Measurements from ENCODE around the gene EEFSEC. TPM values are rescaled to one million over a fixed set of nuclear protein-coding genes. Genes with fewer than 3 reads are reported as not detected.
"Not testable (repeated sequence)": the region's sequence is repeated elsewhere in the genome, so short reads cannot be mapped to it uniquely, and the experiment has no call there.

Gene EEFSEC
- total RNA-seq, 1 donor from 2014 or later = 22.0 TPM

GRCh38 chr3:128131897-128132646 is 21.2 kb upstream of the EEFSEC start:
- Mint-ChIP-seq H3K4me3 (ENCODE audit: low read depth) (no peak overlapping the region), H3K4me1 (ENCODE audit: low read depth) (no peaks in the 10 kb centered on the region), H3K27ac (no peak overlapping the region), H3K27me3 (ENCODE audit: low read depth) (peaks cover 24% of the 10 kb centered on the region), H3K36me3 (ENCODE audit: low read depth) (no peaks in the 10 kb centered on the region), H3K9me3 (no peaks in the 10 kb centered on the region)
- no peak for DNase-seq (ENCODE audit: low spot score)
- intact Hi-C loops (cut with micrococcal nuclease) = no loop called here

- H3K4me1 Mint-ChIP-seq (ENCODE audit: low read depth) = no peaks in the 10 kb centered on the region
- no peaks in the 10 kb centered on the region for H3K36me3 Mint-ChIP-seq (ENCODE audit: low read depth)
- DNase-seq (ENCODE audit: low spot score) = no peak
- peaks cover 35% of the 10 kb centered on the region for H3K27me3 Mint-ChIP-seq (ENCODE audit: low read depth)
- intact Hi-C loops (cut with micrococcal nuclease) = loop anchor here (1.0 kb wide), 1 partner anchor 38 kb away; no protein-coding TSS in a partner anchor
- no peak overlapping the region for H3K27ac Mint-ChIP-seq
- H3K9me3 Mint-ChIP-seq = no peaks in the 10 kb centered on the region
- no peak overlapping the region for H3K4me3 Mint-ChIP-seq (ENCODE audit: low read depth)
These were observed 19.9 kb upstream of the EEFSEC start for GRCh38 chr3:128133273-128133883.

GRCh38 chr3:128143496-128143895 is 9.8 kb upstream of the EEFSEC start:
- intact Hi-C loops (cut with micrococcal nuclease) = no loop called here
- Mint-ChIP-seq H3K9me3 (no peaks in the 10 kb centered on the region), H3K36me3 (ENCODE audit: low read depth) (no peaks in the 10 kb centered on the region), H3K4me3 (ENCODE audit: low read depth) (no peak overlapping the region), H3K27me3 (ENCODE audit: low read depth) (peaks cover 13% of the 10 kb centered on the region), H3K27ac (no peak overlapping the region), H3K4me1 (ENCODE audit: low read depth) (no peaks in the 10 kb centered on the region)
- no peak for DNase-seq (ENCODE audit: low spot score)

- peaks cover 3% of the 10 kb centered on the region for H3K27me3 Mint-ChIP-seq (ENCODE audit: low read depth)
- H3K36me3 Mint-ChIP-seq (ENCODE audit: low read depth) = no peaks in the 10 kb centered on the region
- H3K4me3 Mint-ChIP-seq (ENCODE audit: low read depth) = no peak overlapping the region
- DNase-seq (ENCODE audit: low spot score) = no peak
- no peaks in the 10 kb centered on the region for H3K4me1 Mint-ChIP-seq (ENCODE audit: low read depth)
- no peaks in the 10 kb centered on the region for H3K9me3 Mint-ChIP-seq
- no peak overlapping the region for H3K27ac Mint-ChIP-seq
- intact Hi-C loops (cut with micrococcal nuclease) = no loop called here
These were observed 8.6 kb upstream of the EEFSEC start for GRCh38 chr3:128144512-128145187.

- H3K27ac Mint-ChIP-seq = no peak overlapping the region
These were observed 8.0 kb upstream of the EEFSEC start for GRCh38 chr3:128145279-128145678.

GRCh38 chr3:128146201-128146600 is 7.1 kb upstream of the EEFSEC start:
- H3K9me3 Mint-ChIP-seq = no peaks in the 10 kb centered on the region
- no peaks in the 10 kb centered on the region for H3K36me3 Mint-ChIP-seq (ENCODE audit: low read depth)
- no peak overlapping the region for H3K4me3 Mint-ChIP-seq (ENCODE audit: low read depth)
- H3K27ac Mint-ChIP-seq = no peak overlapping the region
- no peak for DNase-seq (ENCODE audit: low spot score)
- intact Hi-C loops (cut with micrococcal nuclease) = no loop called here
- H3K4me1 Mint-ChIP-seq (ENCODE audit: low read depth) = no peaks in the 10 kb centered on the region
- H3K27me3 Mint-ChIP-seq (ENCODE audit: low read depth) = peaks cover 2% of the 10 kb centered on the region

More at GRCh38 chr3:128145279-128145678, 8.0 kb upstream of the EEFSEC start:
- intact Hi-C loops (cut with micrococcal nuclease) = no loop called here
- Mint-ChIP-seq H3K27me3 (ENCODE audit: low read depth) (peaks cover 2% of the 10 kb centered on the region), H3K4me1 (ENCODE audit: low read depth) (no peaks in the 10 kb centered on the region), H3K4me3 (ENCODE audit: low read depth) (no peak overlapping the region), H3K9me3 (no peaks in the 10 kb centered on the region), H3K36me3 (ENCODE audit: low read depth) (no peaks in the 10 kb centered on the region)
- DNase-seq (ENCODE audit: low spot score) = no peak

GRCh38 chr3:128149650-128150049 is 3.6 kb upstream of the EEFSEC start:
- Mint-ChIP-seq H3K27me3 (ENCODE audit: low read depth) (peaks cover 2% of the 10 kb centered on the region), H3K27ac (no peak overlapping the region), H3K4me3 (ENCODE audit: low read depth) (no peak overlapping the region), H3K36me3 (ENCODE audit: low read depth) (no peaks in the 10 kb centered on the region), H3K4me1 (ENCODE audit: low read depth) (peaks cover 7% of the 10 kb centered on the region), H3K9me3 (no peaks in the 10 kb centered on the region)
- DNase-seq (ENCODE audit: low spot score) = no peak
- intact Hi-C loops (cut with micrococcal nuclease) = loop anchor here (5.0 kb wide), 2 partner anchors 37 to 397 kb away; no protein-coding TSS in a partner anchor

- H3K27ac Mint-ChIP-seq = no peak overlapping the region
- H3K4me1 Mint-ChIP-seq (ENCODE audit: low read depth) = peaks cover 17% of the 10 kb centered on the region
- H3K36me3 Mint-ChIP-seq (ENCODE audit: low read depth) = peaks cover 14% of the 10 kb centered on the region
- intact Hi-C loops (cut with micrococcal nuclease) = loop anchor here (5.0 kb wide), 2 partner anchors 40 to 400 kb away; no protein-coding TSS in a partner anchor
- no peak for DNase-seq (ENCODE audit: low spot score)
- H3K4me3 Mint-ChIP-seq (ENCODE audit: low read depth) = no peak overlapping the region
- H3K27me3 Mint-ChIP-seq (ENCODE audit: low read depth) = no peaks in the 10 kb centered on the region
- H3K9me3 Mint-ChIP-seq = no peaks in the 10 kb centered on the region
These were observed 1.5 kb upstream of the EEFSEC start for GRCh38 chr3:128151758-128152274.

- Mint-ChIP-seq H3K27ac (peak overlapping the region; percentile 91), H3K9me3 (no peaks in the 10 kb centered on the region), H3K4me1 (ENCODE audit: low read depth) (peaks cover 17% of the 10 kb centered on the region), H3K27me3 (ENCODE audit: low read depth) (no peaks in the 10 kb centered on the region), H3K4me3 (ENCODE audit: low read depth) (peak overlapping the region; percentile 83), H3K36me3 (ENCODE audit: low read depth) (peaks cover 22% of the 10 kb centered on the region)
- intact Hi-C loops (cut with micrococcal nuclease) = loop anchor here (1.0 to 5.0 kb wide), 3 partner anchors 28 to 400 kb away; no protein-coding TSS in a partner anchor
- DNase-seq (ENCODE audit: low spot score) = no peak
These were observed 694 bp upstream of the EEFSEC start for GRCh38 chr3:128152419-128153155.

- intact Hi-C loops (cut with micrococcal nuclease) = loop anchor here (5.0 kb wide), 2 partner anchors 42 to 402 kb away; no protein-coding TSS in a partner anchor
- not testable (repeated sequence) for DNase-seq (ENCODE audit: low spot score); H3K27me3 Mint-ChIP-seq (ENCODE audit: low read depth); H3K9me3 Mint-ChIP-seq
- peak overlapping the region; percentile 75 for H3K27ac Mint-ChIP-seq
- H3K4me1 Mint-ChIP-seq (ENCODE audit: low read depth) = peaks cover 17% of the 10 kb centered on the region
- peak overlapping the region; percentile 83 for H3K4me3 Mint-ChIP-seq (ENCODE audit: low read depth)
- peaks cover 36% of the 10 kb centered on the region for H3K36me3 Mint-ChIP-seq (ENCODE audit: low read depth)
These were observed 1.1 kb downstream of the EEFSEC start for GRCh38 chr3:128154354-128154753.

- Mint-ChIP-seq H3K27ac (no peak overlapping the region), H3K4me3 (ENCODE audit: low read depth) (no peak overlapping the region), H3K9me3 (no peaks in the 10 kb centered on the region), H3K36me3 (ENCODE audit: low read depth) (peaks cover 41% of the 10 kb centered on the region), H3K4me1 (ENCODE audit: low read depth) (peaks cover 17% of the 10 kb centered on the region), H3K27me3 (ENCODE audit: low read depth) (no peaks in the 10 kb centered on the region)
- intact Hi-C loops (cut with micrococcal nuclease) = no loop called here
- DNase-seq (ENCODE audit: low spot score) = no peak
These were observed 2.5 kb downstream of the EEFSEC start for GRCh38 chr3:128155616-128156360.

- no peaks in the 10 kb centered on the region for H3K27me3 Mint-ChIP-seq (ENCODE audit: low read depth)
- DNase-seq (ENCODE audit: low spot score) = no peak
- H3K36me3 Mint-ChIP-seq (ENCODE audit: low read depth) = peaks cover 39% of the 10 kb centered on the region
- H3K27ac Mint-ChIP-seq = no peak overlapping the region
- H3K4me1 Mint-ChIP-seq (ENCODE audit: low read depth) = peaks cover 2% of the 10 kb centered on the region
- H3K4me3 Mint-ChIP-seq (ENCODE audit: low read depth) = no peak overlapping the region
- intact Hi-C loops (cut with micrococcal nuclease) = no loop called here
- no peaks in the 10 kb centered on the region for H3K9me3 Mint-ChIP-seq
These were observed 7.4 kb downstream of the EEFSEC start for GRCh38 chr3:128160661-128161060.
